Omental fat pad (tissue), 4 donors: Measurements from ENCODE around the gene PTPN14. TPM values are rescaled to one million over a fixed set of nuclear protein-coding genes. Genes with fewer than 3 reads are reported as not detected.
"Not testable (repeated sequence)": the region's sequence is repeated elsewhere in the genome, so short reads cannot be mapped to it uniquely, and the experiment has no call there.

ENCODE experiments used
- ATAC-seq: fragments of 150-250 bp; one replicate; pipeline ENCODE4 v1.9.1; 2016; ENCODE audit warnings: mild to moderate bottlenecking, moderate library complexity; ENCODE audit not compliant: low FRiP score
- DNase-seq: peaks from one replicate; pipeline ENCODE4 v3.0.0-alpha.2; 2019; ENCODE audit warnings: low spot score
- total RNA-seq, 4 donors: library from RNA; depleted of rRNA; stranded (reverse); fragments of >200 nt; gene quantifications; one replicate each; pipeline ENCODE4 v1.1.0, GENCODE V29; 2016
- TF ChIP-seq, protein P1 (sequence below), 3 donors: fragments of 450-650 bp; IDR thresholded peaks; one replicate each; pipeline ENCODE4 v1.5.1; 2016 to 2017; ENCODE audit warnings: antibody characterized with exemption in 3 of 3, mild to moderate bottlenecking in 3 of 3, moderate library complexity in 2 of 3

The PTPN14 gene
- total RNA-seq, 4 donors from 2014 or later = 27.1 to 39.1 (median 35.7) TPM

DNA sequence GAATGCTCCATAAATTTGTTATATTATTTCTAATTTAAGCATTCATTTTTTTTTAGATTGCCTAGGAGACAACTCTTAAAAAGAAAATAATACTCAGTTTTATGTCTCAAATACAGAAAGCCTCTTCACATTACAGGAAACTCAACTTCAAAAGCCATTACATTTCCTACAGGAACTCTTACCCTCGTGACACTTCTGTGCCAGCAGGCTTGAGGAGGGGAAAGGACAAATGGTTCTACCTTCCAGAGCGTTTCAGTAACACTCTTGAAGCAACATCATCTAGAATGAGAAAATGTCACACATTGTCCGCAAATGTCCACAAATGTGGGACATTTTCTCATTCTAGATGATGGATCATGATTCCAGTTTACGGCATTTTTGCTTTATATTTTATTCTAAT, 51.7 kb downstream of the PTPN14 start:
- DNase-seq (no peak), ATAC-seq (no peak)
- TF ChIP-seq, protein P1, sequence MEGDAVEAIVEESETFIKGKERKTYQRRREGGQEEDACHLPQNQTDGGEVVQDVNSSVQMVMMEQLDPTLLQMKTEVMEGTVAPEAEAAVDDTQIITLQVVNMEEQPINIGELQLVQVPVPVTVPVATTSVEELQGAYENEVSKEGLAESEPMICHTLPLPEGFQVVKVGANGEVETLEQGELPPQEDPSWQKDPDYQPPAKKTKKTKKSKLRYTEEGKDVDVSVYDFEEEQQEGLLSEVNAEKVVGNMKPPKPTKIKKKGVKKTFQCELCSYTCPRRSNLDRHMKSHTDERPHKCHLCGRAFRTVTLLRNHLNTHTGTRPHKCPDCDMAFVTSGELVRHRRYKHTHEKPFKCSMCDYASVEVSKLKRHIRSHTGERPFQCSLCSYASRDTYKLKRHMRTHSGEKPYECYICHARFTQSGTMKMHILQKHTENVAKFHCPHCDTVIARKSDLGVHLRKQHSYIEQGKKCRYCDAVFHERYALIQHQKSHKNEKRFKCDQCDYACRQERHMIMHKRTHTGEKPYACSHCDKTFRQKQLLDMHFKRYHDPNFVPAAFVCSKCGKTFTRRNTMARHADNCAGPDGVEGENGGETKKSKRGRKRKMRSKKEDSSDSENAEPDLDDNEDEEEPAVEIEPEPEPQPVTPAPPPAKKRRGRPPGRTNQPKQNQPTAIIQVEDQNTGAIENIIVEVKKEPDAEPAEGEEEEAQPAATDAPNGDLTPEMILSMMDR (IDR thresholded peaks at IDR 0.05) = no peak

- no peak for ATAC-seq
- no peak for DNase-seq
- TF ChIP-seq, protein P1 (IDR thresholded peaks at IDR 0.05) = no peak
Measured at GRCh38 chr1:214498021-214498420, 53.4 kb downstream of the PTPN14 start.

DNA sequence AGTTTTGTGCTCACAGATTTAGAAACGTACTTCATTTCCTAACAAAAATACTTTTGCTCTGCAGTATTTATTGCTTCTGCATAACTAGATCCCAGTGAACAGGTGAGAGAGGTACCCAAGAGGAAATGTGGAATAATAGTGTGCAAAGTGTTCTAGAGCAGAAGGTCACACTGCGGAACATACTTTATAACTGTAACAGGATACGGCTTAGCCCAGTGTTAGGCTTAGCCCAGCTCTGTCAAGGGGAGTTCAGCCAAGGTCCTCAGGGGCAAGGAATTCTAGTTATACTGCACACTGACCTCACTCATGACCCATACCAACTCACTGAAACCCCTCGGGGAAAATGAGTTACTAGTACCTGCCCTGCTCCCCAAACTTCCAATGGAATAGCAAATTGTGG, 55.3 kb downstream of the PTPN14 start:
- DNase-seq = no peak
- TF ChIP-seq, protein P1 (IDR thresholded peaks at IDR 0.05) = no peak
- no peak for ATAC-seq

DNA sequence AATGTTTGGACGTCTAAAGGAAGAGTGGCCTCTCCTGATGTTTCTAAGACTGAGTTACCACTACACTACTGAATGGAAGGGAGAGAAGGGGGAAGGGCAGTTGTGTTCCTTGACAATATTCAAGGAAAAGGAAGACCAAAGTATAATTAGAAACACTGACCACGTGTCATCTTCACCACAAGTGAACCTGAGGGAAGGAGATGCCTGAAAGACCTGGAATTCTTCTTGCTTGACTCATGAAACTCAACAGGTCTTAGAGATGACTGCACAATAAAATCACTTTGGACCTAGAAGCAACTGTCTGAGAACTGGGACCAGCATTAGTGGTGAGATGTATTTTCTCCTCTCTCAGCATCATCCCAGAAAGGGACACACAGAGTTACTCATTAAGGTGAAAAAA, 56.7 kb downstream of the PTPN14 start:
- ATAC-seq (no peak), DNase-seq (no peak)
- TF ChIP-seq, protein P1 (IDR thresholded peaks at IDR 0.05) = no peak

GRCh38 chr1:214494179-214494578, 57.2 kb downstream of the PTPN14 start:
- ATAC-seq, DNase-seq: not testable (repeated sequence)

DNA sequence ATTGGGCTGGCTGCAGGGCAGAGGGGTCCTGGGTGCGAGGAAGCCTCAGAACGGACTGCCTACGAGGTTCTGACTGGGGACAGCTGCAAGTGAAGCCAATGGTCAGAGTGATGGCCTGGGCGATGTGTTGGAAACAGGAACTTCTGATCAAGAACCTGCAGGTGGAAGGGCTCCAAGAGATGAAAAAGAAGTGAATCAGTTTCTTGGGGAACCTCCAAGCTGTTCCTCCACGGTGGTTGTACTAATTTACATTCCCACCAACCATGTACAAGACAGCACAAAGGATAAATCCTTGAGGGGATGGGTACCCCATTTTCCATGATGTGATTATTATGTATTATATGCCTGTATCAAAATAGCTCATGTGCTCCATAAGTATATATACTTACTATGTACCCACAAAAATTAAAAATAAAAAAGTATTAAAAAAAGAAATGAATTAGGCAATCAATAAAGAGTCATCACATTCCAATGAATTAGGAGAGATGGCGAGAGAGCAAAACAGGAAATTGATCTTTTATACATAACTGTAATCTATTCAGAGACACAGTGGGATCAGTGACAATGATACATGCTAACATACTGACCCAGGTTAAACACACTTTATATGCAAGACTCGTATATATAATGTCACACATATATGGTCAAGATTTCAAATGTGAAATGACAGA, 58.1 kb downstream of the PTPN14 start:
- DNase-seq = no peak
- TF ChIP-seq, protein P1 (IDR thresholded peaks at IDR 0.05) = no peak
- ATAC-seq = no peak

- DNase-seq = no peak
- TF ChIP-seq, protein P1 (IDR thresholded peaks at IDR 0.05) = no peak
- ATAC-seq = no peak
Measured at GRCh38 chr1:214492401-214493075, 58.9 kb downstream of the PTPN14 start.
